Esophagus squamous epithelium (tissue), 4 donors: ENCODE data around the gene TKTL2.

ENCODE experiments used
- CTCF ChIP-seq, 6 experiments: fragments of 450-650 bp in 4 of 6; fragments of 200-600 bp in 2 of 6; sonication (generic) in 2 of 6; IDR thresholded peaks; one replicate each; pipeline ENCODE4 v1.5.1; 2016 to 2019; ENCODE audit warnings: antibody characterized with exemption in 6 of 6, mild to moderate bottlenecking in 4 of 6, moderate library complexity in 4 of 6
- POLR2A ChIP-seq, 4 donors: fragments of 450-650 bp; IDR thresholded peaks; one replicate each; pipeline ENCODE4 v1.6.1; 2017; ENCODE audit warnings: antibody characterized with exemption in 4 of 4, mild to moderate bottlenecking in 4 of 4, moderate library complexity in 3 of 4

GRCh38 chr4:163485589-163485988 lies 12.0 kb upstream of the TKTL2 start:
- TF ChIP-seq CTCF (IDR thresholded peaks at IDR 0.05): no peak
- no peak for TF ChIP-seq POLR2A (IDR thresholded peaks at IDR 0.05)
